ENCODE data around the gene NFATC3. TPM values are rescaled to one million over a fixed set of nuclear protein-coding genes. Genes with fewer than 3 reads are reported as not detected.

NFATC3 gene
- total RNA-seq, result 10 to 100 TPM; 28.2 to 49.2 (median 31.9) TPM

DNA sequence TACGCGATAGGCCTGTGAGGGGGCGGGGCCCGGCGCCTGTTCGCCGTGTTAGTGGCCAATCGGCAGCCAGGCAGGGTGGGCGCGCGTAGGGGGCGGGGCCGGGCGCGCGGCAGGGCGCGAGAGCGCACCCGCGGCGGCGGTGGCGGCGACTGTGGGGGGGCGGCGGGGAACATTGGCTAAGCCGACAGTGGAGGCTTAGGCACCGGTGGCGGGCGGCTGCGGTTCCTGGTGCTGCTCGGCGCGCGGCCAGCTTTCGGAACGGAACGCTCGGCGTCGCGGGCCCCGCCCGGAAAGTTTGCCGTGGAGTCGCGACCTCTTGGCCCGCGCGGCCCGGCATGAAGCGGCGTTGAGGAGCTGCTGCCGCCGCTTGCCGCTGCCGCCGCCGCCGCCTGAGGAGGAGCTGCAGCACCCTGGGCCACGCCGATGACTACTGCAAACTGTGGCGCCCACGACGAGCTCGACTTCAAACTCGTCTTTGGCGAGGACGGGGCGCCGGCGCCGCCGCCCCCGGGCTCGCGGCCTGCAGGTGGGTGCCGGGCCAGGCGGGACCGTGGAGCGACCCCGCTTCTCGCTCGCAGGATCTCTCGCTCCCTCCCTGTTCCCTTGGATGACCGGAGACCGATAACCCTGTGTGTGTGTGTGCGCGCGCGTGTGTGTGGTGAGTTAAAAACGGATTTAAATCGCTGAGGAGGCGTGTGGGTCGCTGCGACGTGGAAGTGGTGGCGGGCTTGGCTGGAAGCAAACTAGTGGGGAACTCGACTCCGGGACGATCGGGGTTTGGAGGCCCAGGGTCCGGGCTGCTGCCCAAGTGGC lies at the start of gene NFATC3:
TSS of gene NFATC3 (plus strand) at position 112 of the 813 bp plus-strand sequence. CDS start at position 424, 312 bp downstream.
- WGBS, 2 donors, result 0 to 1% methylated on average over 37 to 76 of the region's 104 CpGs
- peak within 1 kb of the TSS; percentile 78 for H3K4me3 ChIP-seq (ENCODE audit: low read depth, poor library complexity, severe bottlenecking)
- DNase-seq (ENCODE audit: low spot score in 2 of 2), result peak; percentile 98 to 100
- TF ChIP-seq POLR2A (IDR thresholded peaks at IDR 0.05), result no peak
- TF ChIP-seq CTCF (IDR thresholded peaks at IDR 0.05), result no peak
- intact Hi-C loops (cut with DNase I; ENCODE audit: low total_unique reads), result loop anchor here (10.0 kb wide), 1 partner anchor 149 kb away; the partner anchor contains the start of gene ESRP2

GRCh38 chr16:68037841-68038597 lies 47.2 kb upstream of the NFATC3 start:
- 92 to 93% methylated on average over 9 of the region's 9 CpGs for WGBS, 2 donors
- H3K4me3 ChIP-seq (ENCODE audit: low read depth, poor library complexity, severe bottlenecking), result no peak overlapping the region
- intact Hi-C loops (cut with DNase I; ENCODE audit: low total_unique reads), result no loop called here
- DNase-seq (ENCODE audit: low spot score in 2 of 2), result no peak
- TF ChIP-seq CTCF (IDR thresholded peaks at IDR 0.05) (no peak), POLR2A (IDR thresholded peaks at IDR 0.05) (no peak)

GRCh38 chr16:68040506-68041288 lies 44.5 kb upstream of the NFATC3 start:
- intact Hi-C loops (cut with DNase I; ENCODE audit: low total_unique reads), result loop anchor here (5.0 to 10.0 kb wide), 2 partner anchors 48 to 216 kb away; no protein-coding TSS in a partner anchor
- peak; percentile 78 to 97 for DNase-seq (ENCODE audit: low spot score in 2 of 2)
- whole genome bisulfite sequencing, 2 donors, result 62 to 82% methylated on average over 10 to 14 of the region's 14 CpGs
- H3K4me3 ChIP-seq (ENCODE audit: low read depth, poor library complexity, severe bottlenecking), result no peak overlapping the region
- TF ChIP-seq CTCF (IDR thresholded peaks at IDR 0.05), result peak in 1 of 3 donors; percentile 72
- TF ChIP-seq POLR2A (IDR thresholded peaks at IDR 0.05), result no peak

GRCh38 chr16:68041783-68042182 lies 43.4 kb upstream of the NFATC3 start:
- TF ChIP-seq POLR2A (IDR thresholded peaks at IDR 0.05) (no peak), CTCF (IDR thresholded peaks at IDR 0.05) (no peak)
- intact Hi-C loops (cut with DNase I; ENCODE audit: low total_unique reads), result loop anchor here (5.0 to 10.0 kb wide), 2 partner anchors 49 to 217 kb away; no protein-coding TSS in a partner anchor
- DNase-seq (ENCODE audit: low spot score in 2 of 2), result no peak
- whole genome bisulfite sequencing, 2 donors, result 79 to 87% methylated on average over 2 of the region's 2 CpGs
- H3K4me3 ChIP-seq (ENCODE audit: low read depth, poor library complexity, severe bottlenecking), result no peak overlapping the region

- no peak for TF ChIP-seq CTCF (IDR thresholded peaks at IDR 0.05)
- 79 to 84% methylated on average over 7 of the region's 7 CpGs for WGBS, 2 donors
- intact Hi-C loops (cut with DNase I; ENCODE audit: low total_unique reads), result loop anchor here (10.0 kb wide), 1 partner anchor 221 kb away; no protein-coding TSS in a partner anchor
Measured at GRCh38 chr16:68046106-68046505, 39.1 kb upstream of the NFATC3 start.

More at GRCh38 chr16:68046106-68046505, 39.1 kb upstream of the NFATC3 start:
- H3K4me3 ChIP-seq (ENCODE audit: low read depth, poor library complexity, severe bottlenecking), result no peak overlapping the region
- no peak for DNase-seq (ENCODE audit: low spot score in 2 of 2)
